HG03196 (cell line): ENCODE data around the gene GPR3.
"Not testable (repeated sequence)": the region's sequence is repeated elsewhere in the genome, so short reads cannot be mapped to it uniquely, and the experiment has no call there.

ENCODE experiments used
- ATAC-seq: cut with Tn5 transposase; IDR thresholded peaks from one replicate; pipeline ENCODE4 v1.9.1; 2021; ENCODE audit not compliant: unreplicated experiment

GPR3 gene

GRCh38 chr1:27377760-27378495 is 14.5 kb upstream of the GPR3 start:
- no peak for ATAC-seq

DNA sequence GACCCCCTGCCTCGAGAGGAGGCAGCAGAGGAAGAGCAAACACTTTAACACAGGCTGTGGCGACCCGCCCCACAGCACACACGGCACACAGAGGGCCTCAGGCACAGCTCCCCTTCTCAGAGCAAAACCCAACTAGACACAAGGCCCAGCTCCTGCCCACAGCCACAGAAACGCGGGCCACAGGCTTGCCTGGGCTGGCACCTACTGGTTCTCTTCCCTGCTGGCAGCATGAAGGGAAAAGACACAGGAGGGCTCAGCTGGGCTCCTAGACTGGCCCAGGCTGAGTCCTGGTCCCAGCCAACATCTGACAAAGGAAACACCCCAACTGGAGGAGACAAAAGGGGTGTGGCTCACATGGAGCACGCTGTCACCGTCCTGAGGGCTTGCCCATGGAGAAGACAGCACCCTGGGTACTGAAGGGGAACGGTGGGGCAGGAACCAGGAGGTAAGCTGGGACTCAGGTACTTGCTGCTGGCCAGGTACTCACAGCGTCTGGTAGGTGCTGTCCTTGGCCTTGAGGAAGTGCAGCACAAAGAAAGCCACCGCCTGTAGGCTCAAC is 12.8 kb upstream of the GPR3 start:
- ATAC-seq = no peak

GRCh38 chr1:27380224-27380623 is 12.2 kb upstream of the GPR3 start:
- ATAC-seq = no peak

DNA sequence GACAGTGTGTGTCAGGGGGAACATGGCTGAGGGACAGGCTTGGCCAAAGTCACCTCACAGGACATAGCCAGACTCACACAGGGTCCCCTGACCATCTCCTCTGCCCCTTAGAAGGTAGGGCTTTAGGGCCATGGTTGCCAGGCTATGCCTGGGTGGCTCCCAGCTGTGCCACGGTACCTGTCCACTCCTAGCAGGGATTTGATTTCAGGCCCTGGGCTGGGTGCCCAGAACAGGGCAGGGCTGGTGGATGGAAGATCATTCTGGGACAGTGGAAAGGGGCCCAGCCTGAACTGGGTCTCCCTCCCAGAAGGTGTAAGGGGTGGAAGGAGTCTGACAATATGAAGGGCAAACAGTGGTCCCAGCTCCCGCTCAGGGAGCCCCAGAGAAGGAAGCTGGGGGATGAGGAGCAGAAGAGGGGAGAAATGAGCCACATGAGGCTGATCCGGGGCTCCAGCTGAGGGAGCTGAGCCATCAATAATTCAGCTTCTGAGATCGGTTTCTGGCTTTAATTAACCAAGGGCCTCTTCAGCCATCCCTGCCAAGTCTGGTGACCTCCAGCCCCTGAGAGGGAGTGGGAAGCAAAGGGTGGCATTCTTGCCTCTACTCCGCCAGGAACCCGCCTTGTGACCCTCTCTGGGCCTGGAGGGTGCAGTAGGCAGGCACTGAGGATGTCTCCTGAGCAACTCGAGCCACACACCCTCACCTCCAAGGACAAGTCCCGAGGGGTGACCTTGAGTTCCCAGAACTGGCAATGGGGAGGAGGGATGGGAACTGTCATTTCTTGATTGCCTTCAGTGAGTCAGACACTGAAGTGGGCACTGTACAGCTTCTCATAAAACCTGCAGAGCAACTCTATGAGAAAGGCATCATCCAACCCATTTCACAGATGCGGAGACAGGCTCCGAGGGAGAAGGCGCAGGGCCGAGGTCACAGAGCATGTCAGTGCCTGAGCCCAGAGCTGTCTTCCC is 11.4 kb upstream of the GPR3 start:
- ATAC-seq = no peak

DNA sequence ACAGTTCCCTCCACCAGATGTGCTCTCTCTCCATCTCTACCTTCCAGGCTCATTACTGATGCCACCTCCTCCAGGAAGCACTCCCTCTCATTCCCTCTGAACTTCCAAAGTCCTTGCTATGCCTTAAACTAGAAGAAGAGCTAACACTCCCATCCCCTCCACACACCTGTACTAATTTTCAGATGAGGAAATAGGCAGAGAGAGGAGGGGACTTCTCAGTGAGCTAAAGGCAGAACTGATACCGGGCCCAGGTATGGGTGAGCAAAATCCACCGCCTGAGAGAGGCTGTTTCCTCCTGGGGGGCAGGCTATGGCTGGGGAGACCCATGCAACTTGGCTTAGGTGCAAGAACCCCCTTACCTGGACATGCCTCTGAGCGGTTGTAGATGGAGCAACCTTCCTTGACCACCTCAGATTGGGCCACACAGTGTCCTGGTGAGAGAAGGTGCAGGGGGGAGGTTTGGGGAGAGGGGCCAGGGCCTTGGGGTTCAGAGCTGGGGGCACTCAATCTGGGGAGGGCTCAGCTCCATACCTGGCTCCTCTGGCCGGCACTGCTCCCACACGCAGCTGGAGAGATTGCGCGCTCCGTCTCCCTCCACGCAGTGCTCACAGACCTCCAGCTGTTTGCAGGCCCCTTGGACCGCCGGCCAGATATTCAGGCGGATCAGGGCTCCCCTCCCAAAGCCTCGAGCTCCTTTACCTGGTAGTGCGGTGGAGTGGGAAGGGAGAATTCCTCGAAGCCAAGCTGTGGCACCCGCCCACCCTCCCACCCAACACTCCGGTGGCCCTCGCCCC is 10.3 kb upstream of the GPR3 start:
- no peak for ATAC-seq

DNA sequence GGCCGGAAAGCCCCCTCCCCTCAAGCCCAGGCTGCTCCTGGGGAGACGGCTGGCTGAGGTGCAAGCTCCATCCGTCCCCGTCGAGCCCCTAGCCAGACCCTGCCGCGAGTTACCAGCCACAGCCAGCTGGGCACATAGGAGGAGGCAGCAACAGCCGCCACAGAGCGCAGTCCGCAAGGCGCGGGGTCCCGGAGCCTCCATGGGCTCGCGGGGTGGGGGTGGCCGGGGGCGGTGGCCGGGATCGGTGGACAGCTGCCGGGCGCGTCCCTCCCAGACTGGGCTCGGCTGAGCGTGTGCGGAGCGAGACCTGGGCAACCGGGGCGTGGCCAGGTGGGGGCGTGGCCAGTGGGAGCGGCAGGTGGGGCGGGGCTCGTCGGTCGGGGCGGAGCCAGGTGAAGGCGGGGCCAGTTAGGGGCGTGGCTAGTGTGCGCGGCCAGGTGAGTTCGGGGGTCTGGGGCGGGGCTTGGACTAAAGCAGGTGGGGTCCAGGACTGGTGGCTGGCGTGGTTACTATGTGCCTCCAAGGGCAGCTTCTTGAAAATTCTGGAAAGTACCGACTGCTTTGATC is 9.3 kb upstream of the GPR3 start, which contains the start of gene CD164L2:
Gene CD164L2, minus strand, starts transcription at position 295 of the 567 bp plus-strand sequence. Its CDS starts 94 bp downstream, at position 201.
- no peak for ATAC-seq

GRCh38 chr1:27383661-27384060 is 8.8 kb upstream of the GPR3 start:
- ATAC-seq = no peak

DNA sequence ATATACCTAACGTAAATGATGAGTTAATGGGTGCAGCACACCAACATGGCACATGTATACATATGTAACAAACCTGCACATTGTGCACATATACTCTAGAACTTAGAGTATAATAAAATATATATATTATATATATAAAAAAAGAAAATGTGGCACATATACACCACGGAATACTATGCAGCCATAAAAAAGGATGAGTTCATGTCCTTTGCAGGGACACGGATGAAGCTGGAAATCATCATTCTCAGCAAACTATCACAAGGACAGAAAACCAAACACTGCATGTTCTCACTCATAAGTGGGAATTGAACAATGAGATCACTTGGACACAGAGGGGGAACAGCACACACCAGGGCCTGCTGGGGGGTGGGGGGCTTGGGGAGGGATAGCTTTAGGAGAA is 7.6 kb upstream of the GPR3 start:
- not testable (repeated sequence) for ATAC-seq

DNA sequence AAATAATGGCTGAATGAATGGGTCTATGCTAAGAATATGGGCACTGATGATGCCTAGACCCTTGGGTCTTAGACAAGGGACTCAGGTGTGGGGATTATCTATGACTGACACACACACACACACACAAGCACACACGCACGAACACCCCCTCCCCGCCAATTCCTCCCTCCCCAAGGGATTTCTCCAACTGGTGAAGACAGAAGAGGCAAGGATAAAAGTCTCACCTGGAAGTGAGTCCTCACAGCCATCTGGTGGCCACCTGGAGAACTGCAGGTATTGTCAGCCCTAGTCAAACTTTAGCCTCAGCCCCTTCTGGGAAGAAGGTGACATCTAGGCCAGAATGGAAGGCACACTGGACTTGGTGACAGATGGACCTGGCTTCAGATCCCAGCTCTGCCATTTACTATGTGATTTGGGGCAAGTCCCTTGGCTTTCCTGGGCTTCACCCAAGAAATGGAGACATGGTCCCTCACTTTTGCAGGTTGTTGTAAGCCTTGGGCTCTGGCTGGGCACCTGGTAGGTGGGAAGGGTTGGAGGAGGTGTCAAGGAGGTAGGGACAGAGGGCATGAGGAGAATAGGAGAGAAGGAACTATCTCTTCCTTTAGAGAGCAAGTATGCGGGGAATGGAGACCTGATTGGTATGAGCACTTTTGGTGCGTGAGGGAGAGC is 4.0 kb upstream of the GPR3 start:
- no peak for ATAC-seq

DNA sequence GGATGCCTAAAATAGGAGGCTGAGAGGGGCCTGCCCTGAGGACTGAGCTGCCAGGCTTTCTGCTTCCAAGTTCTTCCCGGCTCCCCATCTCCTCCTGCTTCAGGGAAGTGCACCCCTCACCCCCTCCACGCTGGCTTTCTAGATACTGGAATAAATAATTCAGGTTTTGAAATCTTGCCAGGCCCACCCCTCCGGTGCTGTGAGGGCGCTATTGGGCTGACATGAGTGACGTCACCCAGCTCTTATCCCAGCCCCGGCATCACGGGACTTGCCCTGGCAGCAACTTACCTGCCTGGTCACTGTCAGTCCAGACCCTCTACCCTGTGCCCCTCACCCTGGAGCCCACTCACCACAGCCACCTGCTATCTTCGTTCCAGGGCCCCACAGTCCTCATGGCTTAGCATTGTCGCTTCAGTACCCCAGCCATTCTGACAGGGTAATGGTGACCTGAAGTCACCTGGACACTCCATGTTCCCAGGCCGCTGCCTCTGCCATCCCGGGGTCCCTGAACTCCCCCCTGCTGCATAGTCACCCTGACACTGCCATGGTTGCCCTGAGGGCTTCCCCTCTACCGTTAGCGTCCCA is 819 bp upstream of the GPR3 start:
- no peak for ATAC-seq

DNA sequence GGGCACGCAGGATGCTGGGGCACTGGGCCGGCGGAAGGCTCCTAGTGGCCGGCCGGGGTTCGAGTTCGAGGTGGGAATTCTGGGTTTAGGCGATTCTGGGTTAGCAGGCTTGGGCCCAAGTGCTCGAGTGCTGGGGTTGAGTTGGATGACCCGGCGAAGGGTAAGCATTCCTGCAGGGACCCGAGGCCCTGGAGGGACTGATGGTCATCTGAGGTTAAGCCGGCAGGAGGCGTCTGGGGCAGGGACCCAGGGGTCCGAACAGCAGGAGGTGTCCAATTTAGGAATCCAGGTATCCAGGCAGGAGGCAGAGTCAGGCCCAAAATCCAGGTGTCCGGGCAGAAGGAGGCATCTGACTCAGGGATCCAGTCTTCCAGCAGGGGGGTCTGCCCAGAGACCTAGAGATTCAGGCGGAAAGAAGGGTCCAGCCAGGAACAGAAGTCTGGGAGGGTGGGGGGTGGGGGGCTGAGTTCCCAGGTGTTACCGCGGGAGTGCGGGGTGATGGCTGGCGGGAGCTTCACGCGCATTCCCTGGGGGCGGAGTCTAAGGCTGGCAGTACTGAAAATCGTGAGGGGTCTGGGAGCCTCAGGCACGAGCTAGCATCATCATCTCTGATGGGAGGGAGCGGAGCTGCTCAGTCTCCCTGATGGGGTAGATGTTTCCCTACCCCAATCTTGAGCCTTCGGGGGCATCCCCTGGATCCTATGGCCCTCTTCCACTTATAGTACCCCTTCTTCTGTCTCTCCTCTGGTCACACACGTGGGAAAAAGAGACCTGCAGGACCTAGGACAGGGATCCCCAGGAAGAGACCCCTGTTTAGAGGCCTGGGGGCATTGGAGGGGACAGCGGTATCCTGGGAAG is 585 bp downstream of the GPR3 start:
- no peak for ATAC-seq

DNA sequence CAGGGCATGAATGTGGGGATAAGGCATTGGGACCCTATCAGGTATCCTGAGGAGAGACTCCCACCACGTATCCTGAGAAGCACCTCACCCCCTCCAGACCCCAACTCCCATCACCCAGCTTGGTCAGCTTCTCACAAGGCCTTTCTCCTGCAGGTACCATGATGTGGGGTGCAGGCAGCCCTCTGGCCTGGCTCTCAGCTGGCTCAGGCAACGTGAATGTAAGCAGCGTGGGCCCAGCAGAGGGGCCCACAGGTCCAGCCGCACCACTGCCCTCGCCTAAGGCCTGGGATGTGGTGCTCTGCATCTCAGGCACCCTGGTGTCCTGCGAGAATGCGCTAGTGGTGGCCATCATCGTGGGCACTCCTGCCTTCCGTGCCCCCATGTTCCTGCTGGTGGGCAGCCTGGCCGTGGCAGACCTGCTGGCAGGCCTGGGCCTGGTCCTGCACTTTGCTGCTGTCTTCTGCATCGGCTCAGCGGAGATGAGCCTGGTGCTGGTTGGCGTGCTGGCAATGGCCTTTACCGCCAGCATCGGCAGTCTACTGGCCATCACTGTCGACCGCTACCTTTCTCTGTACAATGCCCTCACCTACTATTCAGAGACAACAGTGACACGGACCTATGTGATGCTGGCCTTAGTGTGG is 1.3 kb downstream of the GPR3 start:
- ATAC-seq = no peak

- ATAC-seq = no peak
These were observed 1.8 kb downstream of the GPR3 start for GRCh38 chr1:27394282-27394658.

DNA sequence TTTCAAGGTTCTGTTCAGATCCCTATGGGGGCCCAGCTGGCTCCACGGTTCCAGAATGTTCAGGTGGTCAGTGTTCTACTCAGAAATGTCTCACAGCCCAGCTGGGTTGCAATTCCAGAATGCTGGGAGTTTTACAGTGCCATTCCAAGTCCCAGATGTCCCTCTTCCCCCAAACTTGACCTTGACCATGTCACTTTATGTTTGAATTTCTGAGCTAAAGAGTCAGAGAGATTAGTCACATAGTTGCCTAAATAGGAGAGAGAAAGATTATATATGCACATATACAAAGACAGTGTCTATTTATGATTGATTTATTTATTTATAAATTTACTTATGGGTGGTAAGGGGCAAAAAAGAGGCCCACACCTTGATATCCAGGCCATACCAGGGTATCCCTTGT is 2.5 kb downstream of the GPR3 start:
- no peak for ATAC-seq

- no peak for ATAC-seq
These were observed 3.2 kb downstream of the GPR3 start for GRCh38 chr1:27395441-27396195.

- no peak for ATAC-seq
These were observed 4.7 kb downstream of the GPR3 start for GRCh38 chr1:27397110-27397509.

- no peak for ATAC-seq
These were observed 5.3 kb downstream of the GPR3 start for GRCh38 chr1:27397749-27398148.
